CD4-positive, alpha-beta T cell treated with Interleukin-4 for 1 hour (primary cell): ENCODE data around the gene PRKAG2.
A peak's percentile ranks its signal among the peaks of the same experiment; 100 is the strongest.

Experiments
- DNase-seq, 2 donors: peaks; one replicate each; pipeline ENCODE4 v3.0.0-alpha.2; 2020 to 2022

PRKAG2 gene

GRCh38 chr7:151631953-151632749, 244.8 kb downstream of the PRKAG2 start:
- peak; percentile 87 to 93 for DNase-seq

DNA sequence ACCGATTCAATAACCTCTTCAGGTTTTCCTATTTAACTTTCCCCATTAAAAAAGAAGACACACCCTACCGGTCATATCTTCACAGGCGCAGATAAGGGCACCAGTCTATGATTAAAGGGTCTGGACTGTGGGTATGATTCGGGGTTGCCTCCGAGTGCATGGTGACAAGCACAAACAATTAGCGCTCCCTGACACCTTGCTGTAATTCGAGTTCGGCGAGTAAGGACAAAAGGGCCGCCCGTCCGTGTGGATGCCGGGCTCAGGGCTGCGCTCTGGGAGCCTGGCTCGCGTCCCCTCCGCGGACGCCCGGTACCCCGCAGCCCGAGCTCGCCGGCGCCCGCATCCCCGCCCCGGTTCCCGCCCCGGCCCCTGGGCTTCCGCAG, 245.4 kb downstream of the PRKAG2 start:
- peak; percentile 17 to 30 for DNase-seq

GRCh38 chr7:151630851-151631569, 245.9 kb downstream of the PRKAG2 start:
- DNase-seq: no peak

GRCh38 chr7:151630358-151630757, 246.6 kb downstream of the PRKAG2 start:
- DNase-seq: no peak

DNA sequence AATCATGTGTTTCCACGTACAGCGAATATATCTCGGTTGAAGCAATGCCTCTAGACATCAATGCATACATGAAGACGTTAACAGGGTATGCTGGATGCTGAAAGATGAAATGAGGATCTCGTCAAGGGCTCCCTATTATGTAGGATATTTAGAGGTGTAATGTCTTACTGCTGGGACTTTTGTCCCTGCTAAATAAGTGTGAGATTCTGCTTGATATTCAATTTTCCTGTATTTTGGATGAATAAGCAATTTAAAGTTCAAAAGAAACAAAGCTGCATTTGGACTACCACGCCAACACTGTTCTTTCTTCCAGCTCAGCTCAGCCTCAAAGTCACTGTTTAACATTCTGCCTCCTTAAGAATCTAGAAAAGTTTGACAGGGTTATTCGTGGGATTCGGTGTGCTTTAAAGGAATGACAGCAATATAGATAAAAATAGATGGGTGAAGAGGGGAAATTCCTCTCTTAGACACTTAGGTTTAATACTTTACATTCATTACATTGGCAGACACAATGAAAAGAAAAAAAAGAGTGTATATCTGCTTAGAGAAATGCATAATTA, 247.1 kb downstream of the PRKAG2 start:
- DNase-seq: no peak

- no peak for DNase-seq
Observed at GRCh38 chr7:151628846-151629604, 247.9 kb downstream of the PRKAG2 start.

- DNase-seq: peak; percentile 34 to 44
Observed at GRCh38 chr7:151626422-151627115, 250.3 kb downstream of the PRKAG2 start.

DNA sequence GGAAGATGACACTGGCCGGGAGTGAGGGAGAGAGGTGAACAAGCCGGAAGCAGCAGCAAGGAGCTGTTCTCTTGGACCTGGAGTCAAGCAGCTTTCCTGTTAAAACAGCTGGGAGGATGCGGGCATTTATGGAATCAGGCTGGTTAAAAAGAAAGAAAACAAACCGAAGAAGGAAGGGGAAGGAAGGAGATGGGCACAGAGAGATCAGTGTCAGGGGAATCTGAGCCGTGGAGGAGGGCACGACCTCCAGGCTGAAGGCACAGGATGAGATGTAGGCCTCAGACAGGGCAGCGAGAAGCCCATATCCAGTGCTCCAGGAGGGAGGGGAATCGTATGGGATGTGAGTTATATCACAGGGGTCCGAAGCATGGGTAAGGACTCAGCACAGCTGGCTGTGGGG, 251.3 kb downstream of the PRKAG2 start:
- DNase-seq: no peak

DNA sequence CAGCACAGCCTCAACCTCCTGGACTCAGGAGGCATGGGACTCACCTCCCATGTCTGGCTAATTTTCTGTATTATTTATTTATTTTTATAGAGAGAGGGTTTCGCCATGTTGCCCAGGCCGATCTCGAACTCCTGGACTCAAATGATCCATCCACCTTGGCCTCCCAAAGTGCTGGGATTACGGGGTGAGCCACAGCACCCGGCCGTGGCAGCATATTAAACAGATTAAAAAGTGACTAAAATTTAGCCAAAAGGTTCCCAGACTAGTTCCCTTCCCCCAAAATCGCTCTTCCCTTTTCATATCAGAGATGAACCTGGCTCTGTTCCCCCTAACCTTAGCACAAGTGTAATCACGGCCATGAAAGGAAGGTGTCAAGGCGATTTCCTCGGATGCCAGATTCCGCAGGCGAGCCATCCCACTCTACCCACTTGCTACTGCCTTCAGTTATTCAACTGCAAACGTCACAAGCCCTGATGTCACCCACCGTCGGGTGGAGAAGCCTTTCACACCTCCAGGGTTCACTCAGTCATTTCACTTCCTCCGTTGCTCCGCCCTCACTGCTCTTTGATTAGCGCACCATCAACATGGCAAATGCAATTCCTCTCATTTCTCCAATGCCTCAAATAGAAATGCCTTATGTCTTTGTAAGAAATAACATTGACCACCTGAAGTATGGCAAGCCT, 252.5 kb downstream of the PRKAG2 start:
- DNase-seq: no peak

DNA sequence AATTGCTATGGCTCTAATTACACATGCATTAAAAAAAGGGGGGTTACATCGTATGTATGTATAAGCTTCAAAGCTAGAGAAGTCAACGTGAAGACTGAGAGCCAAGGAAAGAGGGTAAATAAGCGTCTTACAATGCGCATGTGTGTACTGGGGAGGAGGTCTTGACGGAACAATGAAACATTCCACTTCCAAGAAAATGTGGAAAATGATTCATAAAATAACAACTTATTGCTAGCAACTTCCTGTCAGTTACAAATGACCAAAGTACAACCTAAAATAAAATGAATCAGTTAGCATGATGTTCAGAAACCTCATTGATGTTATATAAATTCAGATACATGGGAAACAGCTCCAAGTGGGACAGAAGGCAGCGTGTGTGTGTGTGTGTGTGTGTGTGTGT, 253.1 kb downstream of the PRKAG2 start:
- DNase-seq: no peak

- no peak for DNase-seq
Observed at GRCh38 chr7:151621961-151622360, 255.0 kb downstream of the PRKAG2 start.

DNA sequence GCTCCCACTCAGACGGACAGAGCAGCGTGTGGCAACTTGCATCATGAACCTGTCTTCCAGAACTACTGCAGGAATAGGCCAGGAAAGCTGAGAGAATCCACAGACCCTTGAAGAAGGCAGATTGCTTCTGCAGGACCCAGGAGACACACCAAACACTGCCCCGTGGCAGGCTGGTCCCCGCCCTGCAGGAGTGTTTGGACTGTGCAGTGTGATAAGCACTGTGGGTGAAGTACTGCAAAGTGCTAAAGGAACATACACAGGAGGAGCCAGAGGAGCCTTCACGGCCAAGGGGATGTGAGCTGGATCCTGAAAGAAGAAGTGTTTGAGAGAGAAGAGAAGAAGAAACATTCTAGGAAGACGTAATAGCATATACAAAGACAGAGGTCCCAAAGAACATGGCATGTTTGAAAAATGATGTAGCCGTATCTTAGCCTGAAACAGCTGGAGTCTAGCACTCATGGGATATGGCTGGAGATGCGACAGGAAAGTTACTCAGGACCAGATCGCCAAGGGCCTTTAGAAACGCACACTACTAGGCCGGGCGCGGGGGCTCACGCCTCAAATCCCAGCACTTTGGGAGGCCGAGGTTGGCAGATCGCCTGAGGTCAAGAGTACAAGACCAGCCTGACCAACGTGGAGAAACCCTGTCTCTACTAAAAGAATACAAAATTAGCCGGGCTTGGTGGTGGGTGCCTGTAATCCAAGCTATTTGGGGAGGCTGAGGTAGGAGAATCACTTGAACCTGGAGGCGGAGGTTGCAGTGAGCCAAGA, 260.3 kb downstream of the PRKAG2 start:
- no peak for DNase-seq

GRCh38 chr7:151615784-151616183, 261.1 kb downstream of the PRKAG2 start:
- DNase-seq: no peak

DNA sequence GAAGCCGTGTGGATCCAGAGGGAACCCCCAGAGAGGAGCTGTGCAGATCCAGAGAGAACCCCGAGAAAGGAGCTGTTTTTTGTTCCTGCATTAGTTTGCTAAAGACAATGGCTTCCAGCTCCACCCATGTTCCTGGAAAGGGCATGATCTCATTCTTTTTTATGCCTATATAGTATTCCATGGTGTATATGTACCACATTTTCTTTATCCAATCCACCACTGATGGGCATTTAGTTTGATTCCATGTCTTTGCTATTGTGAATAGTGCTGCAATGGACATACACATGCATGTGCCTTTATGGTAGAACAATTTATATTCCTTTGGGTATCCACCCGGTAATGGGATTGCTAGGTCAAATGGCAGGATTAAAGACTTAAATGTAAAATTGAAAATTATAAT, 261.9 kb downstream of the PRKAG2 start:
- DNase-seq: no peak

DNA sequence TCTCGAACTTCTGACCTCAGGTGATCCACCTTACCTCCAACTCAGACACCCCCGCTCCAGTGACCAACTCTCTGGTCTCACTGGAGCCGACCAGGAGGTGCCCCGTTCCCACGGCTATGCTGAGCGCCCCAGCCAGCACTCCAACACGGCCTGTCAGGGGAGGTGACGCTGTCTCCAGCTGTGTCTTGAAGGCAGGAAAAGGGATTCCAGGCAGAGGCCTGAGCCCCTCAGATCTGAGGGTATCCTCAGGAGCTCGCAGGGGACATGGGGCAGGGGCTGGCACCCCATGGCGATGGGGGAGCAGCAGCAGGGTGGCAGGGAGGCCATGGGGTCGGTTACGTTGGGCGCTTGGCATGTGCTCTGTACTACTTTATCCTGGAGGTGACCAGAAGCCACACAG, 262.9 kb downstream of the PRKAG2 start:
- no peak for DNase-seq

DNA sequence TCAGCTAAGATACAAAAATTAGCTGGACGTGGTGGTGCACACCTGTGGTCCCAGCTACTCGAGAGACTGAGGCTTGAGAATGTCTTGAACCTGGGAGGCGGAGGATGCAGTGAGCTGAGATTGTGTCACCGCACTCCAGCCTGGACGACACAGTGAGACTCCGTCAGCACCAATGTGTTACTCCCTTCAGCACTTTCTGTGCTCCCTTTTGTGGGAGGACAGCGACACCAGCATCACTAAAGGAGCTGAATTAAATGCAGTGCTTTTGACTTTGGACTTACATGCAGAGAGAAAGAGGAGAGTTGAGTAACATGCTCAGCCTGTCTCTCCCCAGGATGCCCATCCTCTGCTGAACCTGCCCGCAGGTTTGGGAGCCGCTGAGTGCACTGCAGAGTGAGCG, 265.0 kb downstream of the PRKAG2 start:
- DNase-seq: no peak

- DNase-seq: no peak
Observed at GRCh38 chr7:151611041-151611440, 265.9 kb downstream of the PRKAG2 start.

GRCh38 chr7:151608031-151608551, 268.8 kb downstream of the PRKAG2 start:
- no peak for DNase-seq

DNA sequence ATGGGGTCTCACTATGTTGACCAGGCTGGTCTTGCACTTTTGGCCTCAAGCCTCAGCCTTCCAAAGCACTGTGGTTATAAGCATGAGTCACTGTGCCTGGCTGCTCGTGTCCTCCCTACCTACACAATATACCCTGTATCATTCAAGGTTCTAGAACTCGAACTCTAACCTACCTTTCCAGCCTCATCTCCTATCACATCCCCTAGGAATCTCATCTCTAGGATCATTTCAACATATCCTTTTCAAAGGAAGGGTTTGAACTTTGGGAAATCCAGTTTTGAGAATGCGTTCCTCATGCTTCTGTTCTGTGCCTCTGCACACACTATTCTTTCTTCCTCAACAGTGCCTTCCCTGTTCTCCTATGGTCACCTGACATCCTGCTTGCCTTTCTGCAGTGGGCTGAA, 269.4 kb downstream of the PRKAG2 start:
- DNase-seq: no peak

DNA sequence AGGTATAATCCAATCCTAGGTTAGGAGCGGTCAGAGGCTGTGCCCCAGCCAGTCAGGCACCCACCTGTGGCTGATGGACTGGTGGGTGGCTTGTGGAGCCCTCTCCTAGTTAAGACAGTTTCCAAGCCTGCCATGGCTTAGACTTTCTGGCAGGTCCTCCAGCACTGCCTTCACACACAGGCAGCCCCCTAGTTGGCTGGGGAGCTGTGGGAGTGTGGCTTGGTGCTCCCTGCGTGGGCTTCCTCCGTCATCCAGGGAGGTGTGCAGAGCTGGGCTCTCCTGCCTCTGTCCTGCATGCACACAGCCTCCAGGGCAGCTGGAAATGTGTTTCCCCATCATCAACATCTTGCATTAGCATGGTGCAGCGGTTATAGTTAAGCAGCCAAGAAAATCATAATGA, 273.0 kb downstream of the PRKAG2 start:
- no peak for DNase-seq
